Measurements from ENCODE around the gene ADAMTS6.

Gene ADAMTS6

DNA sequence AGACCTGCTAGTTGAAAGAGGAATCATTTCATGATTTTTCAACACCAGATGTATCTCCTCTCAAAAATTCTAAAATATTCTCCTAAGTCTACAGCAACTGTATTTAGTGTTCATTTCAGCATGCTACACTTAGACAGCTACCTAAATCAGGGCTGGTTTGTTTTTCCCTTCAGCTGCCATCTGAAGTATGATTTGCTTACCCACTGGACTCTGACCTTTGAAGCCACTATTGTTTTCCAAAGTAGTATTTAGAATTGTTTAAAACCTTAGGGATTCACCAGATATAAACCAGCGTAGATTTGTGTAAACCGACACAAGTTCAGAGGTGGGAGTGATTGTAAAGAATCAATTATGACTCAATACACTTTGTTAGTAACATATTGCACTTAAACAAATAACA is 193.1 kb downstream of the ADAMTS6 start:
- DNase-seq (ENCODE audit: low read depth in 2 of 2) = no peak

- DNase-seq (ENCODE audit: low read depth in 2 of 2) = no peak
These were observed 202.1 kb downstream of the ADAMTS6 start for GRCh38 chr5:65279603-65280002.

DNA sequence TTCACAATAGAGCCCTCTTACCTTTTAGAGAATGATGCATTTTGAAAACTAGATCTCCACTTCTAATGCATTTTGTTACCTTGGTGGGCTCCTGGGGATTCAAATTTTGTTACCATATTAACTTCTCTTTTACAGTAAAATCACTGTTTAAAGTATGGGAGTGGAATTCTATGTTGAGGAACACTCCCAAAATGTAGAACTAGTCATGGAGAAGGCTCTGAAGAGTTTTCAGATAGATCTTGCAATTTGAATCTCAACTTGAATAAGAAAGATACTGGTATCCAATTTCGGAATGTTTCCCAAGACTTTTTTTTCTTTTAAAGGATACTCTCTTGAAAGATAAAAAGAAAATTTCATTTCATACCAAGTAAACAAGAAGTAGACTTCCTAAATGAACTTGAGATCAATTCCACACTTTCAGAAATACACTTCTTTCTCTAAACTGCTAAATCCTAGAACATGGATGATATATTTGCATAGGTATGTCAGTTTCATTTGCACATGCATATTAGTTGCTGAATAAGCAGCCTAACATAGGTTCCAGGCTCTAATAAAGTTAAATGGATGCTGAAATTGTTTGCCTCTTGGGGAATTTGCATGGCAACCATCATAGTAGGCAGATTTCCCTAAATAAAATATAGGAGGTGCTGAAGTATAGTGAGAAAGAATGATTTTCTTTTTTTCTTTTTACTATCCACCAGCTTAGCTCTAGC is 205.4 kb downstream of the ADAMTS6 start:
- no peak for DNase-seq (ENCODE audit: low read depth in 2 of 2)

DNA sequence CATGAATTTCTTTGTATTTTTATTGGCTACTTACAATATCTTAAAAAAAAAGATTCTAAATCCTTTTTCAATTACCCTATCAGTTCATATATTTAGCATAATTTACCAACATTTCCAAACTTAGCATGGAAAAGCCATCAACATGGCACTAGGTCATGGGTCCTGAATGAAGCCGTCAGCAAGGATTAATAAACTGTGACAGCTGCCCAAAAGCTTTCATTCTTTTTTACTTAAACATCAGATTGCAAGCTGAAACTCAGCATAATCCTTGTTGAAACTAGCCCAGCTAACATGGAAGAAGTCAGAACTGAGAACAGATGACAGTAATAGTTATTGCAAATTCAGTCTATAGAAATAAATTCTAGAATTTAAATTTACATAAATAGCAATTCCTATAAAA is 209.8 kb downstream of the ADAMTS6 start:
- DNase-seq (ENCODE audit: low read depth in 2 of 2) = no peak

- no peak for DNase-seq (ENCODE audit: low read depth in 2 of 2)
These were observed 213.2 kb downstream of the ADAMTS6 start for GRCh38 chr5:65268525-65268924.

GRCh38 chr5:65264420-65264819 is 217.3 kb downstream of the ADAMTS6 start:
- DNase-seq (ENCODE audit: low read depth in 2 of 2) = no peak

GRCh38 chr5:65263321-65263720 is 218.4 kb downstream of the ADAMTS6 start:
- no peak for DNase-seq (ENCODE audit: low read depth in 2 of 2)

DNA sequence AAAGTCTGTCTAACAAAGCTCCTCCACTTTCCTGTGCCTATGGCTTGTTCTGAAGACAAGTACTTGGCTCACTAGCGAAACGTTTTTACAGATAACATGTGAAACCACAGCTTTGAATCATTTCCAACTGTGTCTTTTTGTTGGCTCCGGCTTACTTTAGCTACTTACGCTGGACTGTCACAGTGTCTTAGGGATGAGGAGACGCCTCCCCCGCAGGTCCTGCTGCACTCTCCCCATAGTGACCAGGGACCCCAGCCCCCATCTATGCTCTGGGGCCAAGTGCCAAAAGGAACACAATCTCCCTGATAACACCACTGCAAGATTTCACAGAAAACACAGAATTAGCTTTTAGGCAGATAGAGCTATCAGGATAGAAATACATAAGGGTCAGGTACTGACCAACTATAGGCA is 219.1 kb downstream of the ADAMTS6 start:
- DNase-seq (ENCODE audit: low read depth in 2 of 2) = no peak

DNA sequence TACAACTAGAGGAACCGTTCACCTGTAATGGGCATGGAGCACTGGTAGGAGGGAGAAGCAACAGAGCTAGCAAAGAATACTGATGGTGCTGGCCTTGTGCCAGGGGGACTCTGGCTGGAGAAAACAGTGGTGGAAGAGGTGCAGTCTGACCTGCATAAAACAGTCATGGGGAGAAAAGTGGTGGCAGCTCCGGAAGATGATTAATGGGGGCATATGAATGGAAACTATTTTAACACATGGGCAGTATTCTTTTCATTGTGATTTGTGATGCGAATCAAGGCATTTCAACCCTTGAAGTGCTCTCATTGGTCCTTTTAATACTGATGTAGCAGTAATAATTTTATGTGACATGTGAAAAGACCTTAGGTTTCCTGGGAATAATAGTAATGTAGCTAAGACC is 219.6 kb downstream of the ADAMTS6 start:
- DNase-seq (ENCODE audit: low read depth in 2 of 2) = no peak

GRCh38 chr5:65261499-65261898 is 220.2 kb downstream of the ADAMTS6 start:
- DNase-seq (ENCODE audit: low read depth in 2 of 2) = no peak

GRCh38 chr5:65255294-65255693 is 226.4 kb downstream of the ADAMTS6 start:
- DNase-seq (ENCODE audit: low read depth in 2 of 2) = no peak

- no peak for DNase-seq (ENCODE audit: low read depth in 2 of 2)
These were observed 228.7 kb downstream of the ADAMTS6 start for GRCh38 chr5:65252977-65253376.

DNA sequence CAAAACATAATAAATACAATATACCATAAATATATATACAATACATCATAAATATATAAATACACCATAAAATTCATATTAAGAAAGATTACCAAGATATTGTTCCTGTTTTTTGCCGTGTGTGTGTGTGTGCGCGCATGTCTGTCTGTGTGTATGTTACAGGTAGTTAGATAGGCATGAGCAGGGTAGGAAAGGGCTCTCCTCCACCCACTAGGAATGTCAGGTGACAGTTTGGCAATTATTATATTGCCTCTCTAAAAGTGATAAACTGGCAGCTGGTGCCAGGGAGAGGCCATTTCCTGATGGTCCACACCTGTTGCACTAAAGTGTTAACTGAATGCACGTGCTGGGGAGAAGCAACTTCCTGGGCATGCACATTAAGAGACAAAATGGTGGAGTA is 232.8 kb downstream of the ADAMTS6 start:
- no peak for DNase-seq (ENCODE audit: low read depth in 2 of 2)

DNA sequence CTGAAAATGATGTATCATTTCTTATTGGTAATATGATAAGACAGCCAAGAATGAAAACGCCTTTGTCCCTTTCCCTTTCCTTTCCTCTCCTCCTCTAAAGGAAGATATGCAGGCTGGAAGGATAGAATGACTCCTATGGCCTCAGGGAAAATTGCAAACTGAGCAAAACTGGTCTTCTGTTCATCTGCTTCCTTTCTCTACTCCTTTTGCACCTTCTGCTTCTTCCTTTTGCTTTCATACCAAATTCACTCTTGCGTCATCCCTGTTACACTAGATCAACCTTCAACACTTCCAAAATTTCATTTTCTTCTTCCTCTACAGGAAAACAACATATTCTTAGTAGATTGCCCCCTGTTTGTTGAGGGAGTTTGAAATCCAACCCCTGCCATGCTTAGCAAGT is 234.1 kb downstream of the ADAMTS6 start:
- DNase-seq (ENCODE audit: low read depth in 2 of 2) = no peak

- DNase-seq (ENCODE audit: low read depth in 2 of 2) = no peak
These were observed 235.0 kb downstream of the ADAMTS6 start for GRCh38 chr5:65246741-65247140.

GRCh38 chr5:65244031-65244430 is 237.7 kb downstream of the ADAMTS6 start:
- DNase-seq (ENCODE audit: low read depth in 2 of 2) = no peak

DNA sequence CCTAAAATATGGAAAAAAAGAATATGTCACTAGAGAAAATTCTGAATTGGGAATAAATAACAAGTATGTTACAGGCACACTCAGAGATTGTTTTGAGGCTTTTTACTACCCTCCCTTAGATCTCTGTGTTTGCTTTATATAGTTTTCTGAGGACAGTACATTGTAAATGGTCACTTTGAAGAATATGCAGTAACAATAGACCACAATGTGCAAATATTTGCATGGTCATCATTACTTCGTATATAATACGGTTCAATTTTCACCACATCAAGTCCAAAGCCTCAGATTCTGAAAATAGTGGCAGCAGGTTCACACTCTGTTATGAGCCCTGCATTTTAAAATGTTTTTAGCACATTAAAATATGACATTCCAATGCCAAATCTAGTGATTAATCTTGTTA is 238.6 kb downstream of the ADAMTS6 start:
- no peak for DNase-seq (ENCODE audit: low read depth in 2 of 2)

DNA sequence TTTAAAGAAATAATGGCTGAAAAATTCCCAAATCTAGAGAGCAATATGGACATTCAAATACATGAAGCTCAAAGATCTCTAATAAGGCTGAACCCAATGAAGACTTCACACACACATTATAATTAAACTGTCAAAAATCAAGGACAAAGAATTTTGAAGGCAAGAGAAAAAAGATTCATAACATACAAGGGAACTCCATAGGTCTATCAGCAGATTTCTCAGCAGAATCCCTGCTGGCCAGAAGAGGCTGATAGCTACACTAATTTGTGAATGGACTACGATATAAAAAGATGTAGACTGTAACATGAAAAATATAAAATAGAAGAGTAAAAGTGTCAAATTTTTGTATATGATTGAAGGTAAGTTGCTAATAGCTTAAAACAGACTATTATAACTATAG is 251.9 kb downstream of the ADAMTS6 start:
- no peak for DNase-seq (ENCODE audit: low read depth in 2 of 2)

GRCh38 chr5:65213921-65214525 is 267.7 kb downstream of the ADAMTS6 start:
- no peak for DNase-seq (ENCODE audit: low read depth in 2 of 2)

DNA sequence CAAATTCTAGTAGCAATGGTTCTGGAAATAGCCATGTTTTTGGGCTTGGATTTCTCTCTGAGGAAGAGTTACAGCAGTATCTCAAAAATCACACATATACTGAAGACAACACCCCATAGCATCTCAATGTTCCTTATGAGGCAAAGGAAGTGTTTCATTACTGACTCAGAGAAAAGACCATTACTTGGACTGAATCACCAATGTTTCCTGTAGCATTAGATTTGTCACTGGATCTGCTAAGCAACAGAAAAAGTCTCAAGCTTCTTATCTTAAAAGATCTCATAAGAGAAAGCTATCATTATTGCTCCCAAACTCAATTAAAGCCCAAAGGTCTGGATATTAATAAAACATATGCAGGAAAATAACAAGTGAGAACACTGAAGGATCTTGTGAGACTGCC is 272.4 kb downstream of the ADAMTS6 start:
- DNase-seq (ENCODE audit: low read depth in 2 of 2) = no peak

DNA sequence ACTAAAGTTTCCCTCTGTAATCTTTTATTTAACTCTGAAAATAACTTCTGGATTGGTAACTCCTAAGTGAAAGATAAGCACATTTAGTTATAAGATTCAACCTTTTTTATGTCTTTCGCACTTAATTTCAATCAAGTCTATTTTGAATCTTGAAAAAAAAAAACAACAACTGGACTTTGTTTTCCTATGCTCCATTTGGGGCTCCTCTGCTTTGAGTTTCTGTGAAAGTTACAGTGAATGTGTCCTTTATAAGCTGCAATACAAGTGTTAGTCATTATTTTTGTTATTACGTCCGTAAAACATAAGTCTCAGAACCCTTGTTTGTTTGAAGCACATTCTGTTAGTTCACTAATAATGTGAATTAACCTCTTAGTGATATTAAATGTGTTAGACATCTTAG is 276.8 kb downstream of the ADAMTS6 start:
- no peak for DNase-seq (ENCODE audit: low read depth in 2 of 2)

- DNase-seq (ENCODE audit: low read depth in 2 of 2) = no peak
These were observed 278.0 kb downstream of the ADAMTS6 start for GRCh38 chr5:65203746-65204145.

- DNase-seq (ENCODE audit: low read depth in 2 of 2) = no peak
These were observed 281.6 kb downstream of the ADAMTS6 start for GRCh38 chr5:65199993-65200675.
